ENCODE measurements around the gene RETREG2.

RETREG2 gene

GRCh38 chr2:219175928-219176817 lies 1.9 kb upstream of the RETREG2 start:
- no peak for TF ChIP-seq CTCF (IDR thresholded peaks at IDR 0.05; ENCODE audit: extremely low read depth, missing control alignments)

GRCh38 chr2:219176818-219177551 lies 1.1 kb upstream of the RETREG2 start, which contains the start of gene CNPPD1:
Gene CNPPD1 (minus strand): TSS chr2:219176925. CDS start chr2:219176828, 97 bp downstream.
- DNase-seq (ENCODE audit: low spot score): peak; percentile 95
- no peak for TF ChIP-seq CTCF (IDR thresholded peaks at IDR 0.05; ENCODE audit: extremely low read depth, missing control alignments)

More at GRCh38 chr2:219175928-219176817, 1.9 kb upstream of the RETREG2 start:
- DNase-seq (ENCODE audit: low spot score): peak; percentile 32

GRCh38 chr2:219178377-219179175 lies 501 bp downstream of the RETREG2 start:
- no peak for TF ChIP-seq CTCF (IDR thresholded peaks at IDR 0.05; ENCODE audit: extremely low read depth, missing control alignments)
- peak; percentile 56 for DNase-seq (ENCODE audit: low spot score)

- TF ChIP-seq CTCF (IDR thresholded peaks at IDR 0.05; ENCODE audit: extremely low read depth, missing control alignments): no peak
- DNase-seq (ENCODE audit: low spot score): no peak
These were observed 1.8 kb downstream of the RETREG2 start for GRCh38 chr2:219179601-219180465.

- no peak for DNase-seq (ENCODE audit: low spot score)
- TF ChIP-seq CTCF (IDR thresholded peaks at IDR 0.05; ENCODE audit: extremely low read depth, missing control alignments): no peak
These were observed 2.9 kb downstream of the RETREG2 start for GRCh38 chr2:219180961-219181360.

GRCh38 chr2:219181531-219181930 lies 3.5 kb downstream of the RETREG2 start:
- no peak for TF ChIP-seq CTCF (IDR thresholded peaks at IDR 0.05; ENCODE audit: extremely low read depth, missing control alignments)
- DNase-seq (ENCODE audit: low spot score): no peak

All from GM20000 (cell line).